OCI-LY1 (cell line): Measurements from ENCODE around the gene C20orf144.

Source experiments
- CTCF ChIP-seq: fragments of 200-600 bp; sonication (generic), shearing (Covaris generic); IDR thresholded peaks from 2 replicates; pipeline ENCODE4 v1.5.1; 2017; ENCODE audit warnings: mild to moderate bottlenecking, antibody characterized with exemption, low read length, moderate library complexity, mixed read lengths
- EZH2 ChIP-seq: fragments of 200-600 bp; sonication (generic), shearing (Covaris generic); IDR thresholded peaks from 2 replicates; pipeline ENCODE4 v1.8.0; 2017; ENCODE audit warnings: borderline replicate concordance, mixed run types, mild to moderate bottlenecking, antibody characterized with exemption, low read length, moderate library complexity, mixed read lengths

- no peak for TF ChIP-seq CTCF
- no peak for TF ChIP-seq EZH2
Measured at GRCh38 chr20:33647603-33648395, 14.3 kb upstream of the C20orf144 start.
